Neutrophil (primary cell): ENCODE results near the gene CCDC30.

Source experiments
- H3K27ac ChIP-seq: fragments of 200-600 bp; sonication (generic); 2 replicates; pipeline ENCODE4 v1.5.1; 2016; ENCODE audit warnings: mild to moderate bottlenecking, moderate library complexity
- H3K27me3 ChIP-seq: fragments of 200-600 bp; sonication (generic); 2 replicates; pipeline ENCODE4 v1.6.0; 2016; ENCODE audit warnings: mild to moderate bottlenecking
- H3K36me3 ChIP-seq: fragments of 200-600 bp; sonication (generic); 2 replicates; pipeline ENCODE4 v1.5.1; 2017
- H3K4me1 ChIP-seq, 2 experiments: fragments of 200-600 bp in 1 of 2; sonication (generic) in 1 of 2; 1 replicate in 1 of 2; 2 replicates in 1 of 2; pipeline versions ENCODE4 v1.5.1 to v1.6.1; 2013 to 2016; ENCODE audit warnings: low read depth in 1 of 2, low read length in 1 of 2, mild to moderate bottlenecking in 1 of 2, moderate library complexity in 1 of 2; ENCODE audit not compliant: control insufficient read depth in 1 of 2, insufficient read depth in 1 of 2
- H3K4me3 ChIP-seq, 2 experiments: fragments of 200-600 bp in 1 of 2; sonication (generic) in 1 of 2; 1 replicate in 1 of 2; 2 replicates in 1 of 2; pipeline ENCODE4 v1.5.1; 2013 to 2016; ENCODE audit warnings: low read depth in 1 of 2, low read length in 1 of 2, mild to moderate bottlenecking in 1 of 2, moderate library complexity in 1 of 2
- H3K9me3 ChIP-seq: fragments of 200-600 bp; sonication (generic); 2 replicates; pipeline ENCODE4 v1.5.1; 2016
- CTCF ChIP-seq: fragments of 200-600 bp; sonication (generic); IDR thresholded peaks from 2 replicates; pipeline ENCODE4 v1.5.1; 2016; ENCODE audit warnings: antibody characterized with exemption

Gene CCDC30

GRCh38 chr1:42429603-42430002, 33.5 kb upstream of the CCDC30 start:
- no peak overlapping the region for H3K27ac ChIP-seq
- no peaks in the 10 kb centered on the region for H3K9me3 ChIP-seq
- H3K27me3 ChIP-seq: no peaks in the 10 kb centered on the region
- no peaks in the 10 kb centered on the region for H3K4me1 ChIP-seq
- H3K36me3 ChIP-seq: no peaks in the 10 kb centered on the region
- no peak overlapping the region for H3K4me3 ChIP-seq
- TF ChIP-seq CTCF: no peak

- no peak overlapping the region for H3K4me3 ChIP-seq
- H3K27ac ChIP-seq: no peak overlapping the region
- no peaks in the 10 kb centered on the region for H3K9me3 ChIP-seq
- TF ChIP-seq CTCF: no peak
- H3K27me3 ChIP-seq: no peaks in the 10 kb centered on the region
- H3K4me1 ChIP-seq: no peaks in the 10 kb centered on the region
- no peaks in the 10 kb centered on the region for H3K36me3 ChIP-seq
These were observed 32.6 kb upstream of the CCDC30 start for GRCh38 chr1:42430286-42431135.

- Histone ChIP-seq H3K4me1 (no peaks in the 10 kb centered on the region), H3K27me3 (no peaks in the 10 kb centered on the region), H3K4me3 (no peak overlapping the region), H3K9me3 (no peaks in the 10 kb centered on the region), H3K36me3 (no peaks in the 10 kb centered on the region), H3K27ac (no peak overlapping the region)
- no peak for TF ChIP-seq CTCF
These were observed 31.6 kb upstream of the CCDC30 start for GRCh38 chr1:42431514-42431913.

- no peaks in the 10 kb centered on the region for H3K27me3 ChIP-seq
- H3K4me3 ChIP-seq: no peak overlapping the region
- TF ChIP-seq CTCF: no peak
- no peaks in the 10 kb centered on the region for H3K4me1 ChIP-seq
- no peaks in the 10 kb centered on the region for H3K9me3 ChIP-seq
- no peaks in the 10 kb centered on the region for H3K36me3 ChIP-seq
- no peak overlapping the region for H3K27ac ChIP-seq
These were observed 30.4 kb upstream of the CCDC30 start for GRCh38 chr1:42432714-42433113.

GRCh38 chr1:42433369-42433768, 29.7 kb upstream of the CCDC30 start:
- Histone ChIP-seq H3K36me3 (no peaks in the 10 kb centered on the region), H3K4me1 (no peaks in the 10 kb centered on the region), H3K9me3 (no peaks in the 10 kb centered on the region), H3K27ac (no peak overlapping the region), H3K27me3 (no peaks in the 10 kb centered on the region), H3K4me3 (no peak overlapping the region)
- TF ChIP-seq CTCF: no peak
